Body of pancreas (tissue), 4 donors: Measurements from ENCODE around the gene CNIH2. TPM values are rescaled to one million over a fixed set of nuclear protein-coding genes. Genes with fewer than 3 reads are reported as not detected.

Experiments used
- ATAC-seq: fragments of 150-250 bp; one replicate; pipeline ENCODE4 v1.9.1; 2016
- DNase-seq, 4 donors: peaks; one replicate each; pipeline ENCODE4 v3.0.0-alpha.2; 2019
- H3K27ac ChIP-seq, 4 donors: fragments of 200-600 bp; sonication (generic); 1 replicate in 3 of 4; 2 replicates in 1 of 4; pipeline versions ENCODE4 v1.5.1 to v1.6.1; 2016 to 2019; ENCODE audit warnings: mild to moderate bottlenecking in 1 of 4, mixed read lengths in 1 of 4, moderate library complexity in 1 of 4
- H3K27me3 ChIP-seq, 2 donors: fragments of 200-600 bp; sonication (generic); one replicate each; pipeline ENCODE4 v1.6.0; 2016; ENCODE audit warnings: mild to moderate bottlenecking in 1 of 2
- H3K36me3 ChIP-seq, 2 donors: fragments of 200-600 bp; sonication (generic); replicated peaks in 1 of 2; 2 replicates each; pipeline ENCODE4 v1.5.1; 2016; ENCODE audit warnings: low read depth in 2 of 2; ENCODE audit not compliant: insufficient read depth in 1 of 2
- H3K4me1 ChIP-seq: fragments of 200-600 bp; sonication (generic); one replicate; pipeline ENCODE4 v1.6.0; 2016
- H3K4me3 ChIP-seq, 2 donors: fragments of 200-600 bp; sonication (generic); 1 replicate in 1 of 2; 2 replicates in 1 of 2; pipeline ENCODE4 v1.5.1; 2016 to 2019
- H3K9me3 ChIP-seq, 3 donors: fragments of 200-600 bp; sonication (generic); 1 replicate in 2 of 3; 2 replicates in 1 of 3; pipeline ENCODE4 v1.5.1; 2016
- POLR2A ChIP-seq, 3 donors: fragments of 450-650 bp; IDR thresholded peaks; one replicate each; pipeline ENCODE4 v1.6.1; 2016; ENCODE audit warnings: antibody characterized with exemption in 3 of 3, mild to moderate bottlenecking in 2 of 3
- WGBS, 2 donors: methylation state at CpG; one replicate each; pipeline ENCODE4 v1.1.5; 2017; 5-methylcytosine and 5-hydroxymethylcytosine counted together
- intact Hi-C: fragments of 100-400 bp; cut with DNase I; formaldehyde crosslinking; loops from one replicate; pipeline ENCODE4 v1.15.1; 2023
- total RNA-seq, 2 donors: library from RNA; depleted of rRNA; stranded (reverse); fragments of >200 nt; gene quantifications; one replicate each; pipeline ENCODE4 v1.1.0, GENCODE V29; 2016
- TF ChIP-seq, protein P1 (sequence below), 7 experiments: fragments of 450-650 bp in 4 of 7; fragments of 200-600 bp in 3 of 7; sonication (generic) in 3 of 7; IDR thresholded peaks; one replicate each; pipeline ENCODE4 v1.5.1; 2016 to 2019; ENCODE audit warnings: antibody characterized with exemption in 7 of 7

The CNIH2 gene
- total RNA-seq, 2 donors from 2014 or later = 3.6 to 4.6 TPM

DNA sequence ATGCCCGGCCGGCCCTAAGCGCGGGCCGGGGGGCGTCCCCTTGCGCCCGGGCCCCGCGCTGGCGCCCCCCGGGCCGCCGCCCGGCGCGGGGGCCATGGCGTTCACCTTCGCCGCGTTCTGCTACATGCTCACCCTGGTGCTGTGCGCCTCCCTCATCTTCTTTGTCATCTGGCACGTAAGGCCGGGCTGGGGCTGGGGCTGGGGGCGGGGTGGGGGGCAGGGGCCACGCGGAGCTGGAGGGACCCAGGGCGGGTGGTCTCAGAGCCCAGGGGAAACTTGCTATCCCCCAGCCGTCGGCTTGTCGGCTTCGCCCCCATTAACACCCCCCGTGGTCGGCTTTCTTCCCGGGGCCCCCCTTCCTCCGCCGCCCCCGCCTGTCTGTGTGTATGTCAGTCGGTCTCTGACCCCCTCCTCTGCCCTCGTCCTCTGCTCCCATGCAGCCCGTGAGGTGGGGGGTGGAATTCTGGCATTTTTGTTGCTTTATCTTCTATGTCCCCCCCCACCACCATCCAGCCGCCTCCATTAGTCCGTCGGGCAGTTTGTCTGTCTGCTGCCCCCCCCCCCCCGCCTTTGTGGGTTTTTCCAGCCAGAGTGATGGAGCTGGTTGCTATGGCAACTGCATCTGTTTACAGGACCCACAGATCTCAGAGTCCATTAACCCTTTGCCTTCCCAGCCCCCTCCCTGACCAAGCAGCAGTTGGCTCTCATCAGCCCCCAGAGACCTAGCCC is 552 bp downstream of the CNIH2 start:
- no peaks in the 10 kb centered on the region for H3K27me3 ChIP-seq
- intact Hi-C loops = no loop called here
- ATAC-seq (no peak), DNase-seq (no peak)
- 4 to 5% methylated on average over 16 to 32 of the region's 45 CpGs for WGBS, 2 donors
- H3K27ac ChIP-seq = no peak overlapping the region
- H3K4me3 ChIP-seq = no peak overlapping the region
- peaks cover 2 to 13% of the 10 kb centered on the region in 2 donors for H3K36me3 ChIP-seq
- peaks cover 12% of the 10 kb centered on the region for H3K4me1 ChIP-seq
- H3K9me3 ChIP-seq = no peaks in the 10 kb centered on the region
- no peak for TF ChIP-seq POLR2A (IDR thresholded peaks at IDR 0.05)
- TF ChIP-seq, protein P1, sequence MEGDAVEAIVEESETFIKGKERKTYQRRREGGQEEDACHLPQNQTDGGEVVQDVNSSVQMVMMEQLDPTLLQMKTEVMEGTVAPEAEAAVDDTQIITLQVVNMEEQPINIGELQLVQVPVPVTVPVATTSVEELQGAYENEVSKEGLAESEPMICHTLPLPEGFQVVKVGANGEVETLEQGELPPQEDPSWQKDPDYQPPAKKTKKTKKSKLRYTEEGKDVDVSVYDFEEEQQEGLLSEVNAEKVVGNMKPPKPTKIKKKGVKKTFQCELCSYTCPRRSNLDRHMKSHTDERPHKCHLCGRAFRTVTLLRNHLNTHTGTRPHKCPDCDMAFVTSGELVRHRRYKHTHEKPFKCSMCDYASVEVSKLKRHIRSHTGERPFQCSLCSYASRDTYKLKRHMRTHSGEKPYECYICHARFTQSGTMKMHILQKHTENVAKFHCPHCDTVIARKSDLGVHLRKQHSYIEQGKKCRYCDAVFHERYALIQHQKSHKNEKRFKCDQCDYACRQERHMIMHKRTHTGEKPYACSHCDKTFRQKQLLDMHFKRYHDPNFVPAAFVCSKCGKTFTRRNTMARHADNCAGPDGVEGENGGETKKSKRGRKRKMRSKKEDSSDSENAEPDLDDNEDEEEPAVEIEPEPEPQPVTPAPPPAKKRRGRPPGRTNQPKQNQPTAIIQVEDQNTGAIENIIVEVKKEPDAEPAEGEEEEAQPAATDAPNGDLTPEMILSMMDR (IDR thresholded peaks at IDR 0.05) = no peak

GRCh38 chr11:66279092-66279734 is 1.2 kb downstream of the CNIH2 start:
- Histone ChIP-seq H3K27ac (no peak overlapping the region), H3K4me1 (peaks cover 12% of the 10 kb centered on the region), H3K9me3 (no peaks in the 10 kb centered on the region), H3K36me3 (peaks cover 0 to 9% of the 10 kb centered on the region in 2 donors), H3K4me3 (no peak overlapping the region), H3K27me3 (no peaks in the 10 kb centered on the region)
- WGBS, 2 donors = 74 to 79% methylated on average over 15 of the region's 15 CpGs
- TF ChIP-seq, protein P1 (IDR thresholded peaks at IDR 0.05) = no peak
- no peak for TF ChIP-seq POLR2A (IDR thresholded peaks at IDR 0.05)
- no peak for ATAC-seq
- DNase-seq = no peak
- intact Hi-C loops = no loop called here

DNA sequence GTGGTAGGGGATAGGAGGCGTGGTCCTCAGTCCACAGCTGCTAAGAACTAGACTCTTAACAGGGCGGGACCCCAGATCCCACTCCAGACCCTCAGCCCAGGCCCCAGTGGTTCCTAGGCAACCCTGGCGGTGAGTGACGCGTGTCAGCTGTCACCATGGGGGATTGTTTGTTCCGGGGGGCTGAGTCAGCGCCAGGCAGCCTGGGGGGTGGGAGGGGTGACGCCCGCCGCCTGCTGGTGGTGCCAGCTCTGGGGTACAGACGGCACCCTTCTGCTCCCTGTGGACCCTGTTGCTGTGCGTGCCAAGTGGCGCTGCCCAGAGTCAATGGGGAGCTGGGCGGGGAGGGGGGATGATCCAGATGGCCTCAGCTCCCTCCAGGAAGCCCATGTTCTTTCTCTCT is 2.5 kb downstream of the CNIH2 start:
- ATAC-seq (no peak), DNase-seq (no peak)
- Histone ChIP-seq H3K36me3 (peaks cover 0 to 5% of the 10 kb centered on the region in 2 donors), H3K27me3 (no peaks in the 10 kb centered on the region), H3K4me3 (no peak overlapping the region), H3K27ac (no peak overlapping the region), H3K4me1 (peaks cover 12% of the 10 kb centered on the region), H3K9me3 (no peaks in the 10 kb centered on the region)
- 78 to 91% methylated on average over 7 to 12 of the region's 14 CpGs for WGBS, 2 donors
- intact Hi-C loops = no loop called here
- no peak for TF ChIP-seq POLR2A (IDR thresholded peaks at IDR 0.05)
- TF ChIP-seq, protein P1 (IDR thresholded peaks at IDR 0.05) = no peak

GRCh38 chr11:66281001-66281400 is 3.0 kb downstream of the CNIH2 start:
- Histone ChIP-seq H3K36me3 (peaks cover 0 to 2% of the 10 kb centered on the region in 2 donors), H3K4me3 (no peak overlapping the region), H3K27me3 (no peaks in the 10 kb centered on the region), H3K27ac (no peak overlapping the region), H3K4me1 (peaks cover 12% of the 10 kb centered on the region), H3K9me3 (no peaks in the 10 kb centered on the region)
- intact Hi-C loops = no loop called here
- no peak for DNase-seq
- 90 to 91% methylated on average over 6 of the region's 6 CpGs for WGBS, 2 donors
- no peak for TF ChIP-seq POLR2A (IDR thresholded peaks at IDR 0.05)
- TF ChIP-seq, protein P1 (IDR thresholded peaks at IDR 0.05) = no peak
- no peak for ATAC-seq
